ENCODE measurements around the gene KRTAP13-2.

GRCh38 chr21:30333736-30334135 lies 38.3 kb downstream of the KRTAP13-2 start:
- TF ChIP-seq, protein P1, sequence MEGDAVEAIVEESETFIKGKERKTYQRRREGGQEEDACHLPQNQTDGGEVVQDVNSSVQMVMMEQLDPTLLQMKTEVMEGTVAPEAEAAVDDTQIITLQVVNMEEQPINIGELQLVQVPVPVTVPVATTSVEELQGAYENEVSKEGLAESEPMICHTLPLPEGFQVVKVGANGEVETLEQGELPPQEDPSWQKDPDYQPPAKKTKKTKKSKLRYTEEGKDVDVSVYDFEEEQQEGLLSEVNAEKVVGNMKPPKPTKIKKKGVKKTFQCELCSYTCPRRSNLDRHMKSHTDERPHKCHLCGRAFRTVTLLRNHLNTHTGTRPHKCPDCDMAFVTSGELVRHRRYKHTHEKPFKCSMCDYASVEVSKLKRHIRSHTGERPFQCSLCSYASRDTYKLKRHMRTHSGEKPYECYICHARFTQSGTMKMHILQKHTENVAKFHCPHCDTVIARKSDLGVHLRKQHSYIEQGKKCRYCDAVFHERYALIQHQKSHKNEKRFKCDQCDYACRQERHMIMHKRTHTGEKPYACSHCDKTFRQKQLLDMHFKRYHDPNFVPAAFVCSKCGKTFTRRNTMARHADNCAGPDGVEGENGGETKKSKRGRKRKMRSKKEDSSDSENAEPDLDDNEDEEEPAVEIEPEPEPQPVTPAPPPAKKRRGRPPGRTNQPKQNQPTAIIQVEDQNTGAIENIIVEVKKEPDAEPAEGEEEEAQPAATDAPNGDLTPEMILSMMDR (IDR thresholded peaks at IDR 0.05; ENCODE audit: insufficient read depth, low read length), result no peak
- TF ChIP-seq POLR2AphosphoS5 (IDR thresholded peaks at IDR 0.05; ENCODE audit: low read depth), result no peak
- TF ChIP-seq, protein P2, sequence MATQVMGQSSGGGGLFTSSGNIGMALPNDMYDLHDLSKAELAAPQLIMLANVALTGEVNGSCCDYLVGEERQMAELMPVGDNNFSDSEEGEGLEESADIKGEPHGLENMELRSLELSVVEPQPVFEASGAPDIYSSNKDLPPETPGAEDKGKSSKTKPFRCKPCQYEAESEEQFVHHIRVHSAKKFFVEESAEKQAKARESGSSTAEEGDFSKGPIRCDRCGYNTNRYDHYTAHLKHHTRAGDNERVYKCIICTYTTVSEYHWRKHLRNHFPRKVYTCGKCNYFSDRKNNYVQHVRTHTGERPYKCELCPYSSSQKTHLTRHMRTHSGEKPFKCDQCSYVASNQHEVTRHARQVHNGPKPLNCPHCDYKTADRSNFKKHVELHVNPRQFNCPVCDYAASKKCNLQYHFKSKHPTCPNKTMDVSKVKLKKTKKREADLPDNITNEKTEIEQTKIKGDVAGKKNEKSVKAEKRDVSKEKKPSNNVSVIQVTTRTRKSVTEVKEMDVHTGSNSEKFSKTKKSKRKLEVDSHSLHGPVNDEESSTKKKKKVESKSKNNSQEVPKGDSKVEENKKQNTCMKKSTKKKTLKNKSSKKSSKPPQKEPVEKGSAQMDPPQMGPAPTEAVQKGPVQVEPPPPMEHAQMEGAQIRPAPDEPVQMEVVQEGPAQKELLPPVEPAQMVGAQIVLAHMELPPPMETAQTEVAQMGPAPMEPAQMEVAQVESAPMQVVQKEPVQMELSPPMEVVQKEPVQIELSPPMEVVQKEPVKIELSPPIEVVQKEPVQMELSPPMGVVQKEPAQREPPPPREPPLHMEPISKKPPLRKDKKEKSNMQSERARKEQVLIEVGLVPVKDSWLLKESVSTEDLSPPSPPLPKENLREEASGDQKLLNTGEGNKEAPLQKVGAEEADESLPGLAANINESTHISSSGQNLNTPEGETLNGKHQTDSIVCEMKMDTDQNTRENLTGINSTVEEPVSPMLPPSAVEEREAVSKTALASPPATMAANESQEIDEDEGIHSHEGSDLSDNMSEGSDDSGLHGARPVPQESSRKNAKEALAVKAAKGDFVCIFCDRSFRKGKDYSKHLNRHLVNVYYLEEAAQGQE (IDR thresholded peaks at IDR 0.05; ENCODE audit: insufficient replicate concordance, low read depth), result no peak

All from HL-60 (cell line).